HG02884 (cell line): ENCODE data around the gene RNF38.
"Not testable (repeated sequence)": the region's sequence is repeated elsewhere in the genome, so short reads cannot be mapped to it uniquely, and the experiment has no call there.

Experiments
- ATAC-seq: cut with Tn5 transposase; IDR thresholded peaks from one replicate; pipeline ENCODE4 v1.9.1; 2021; ENCODE audit warnings: mild to moderate bottlenecking, moderate library complexity; ENCODE audit not compliant: unreplicated experiment

RNF38 gene

GRCh38 chr9:36399980-36400331 lies at the start of gene RNF38:
TSS of gene RNF38 (minus strand) at chr9:36400269. CDS start at chr9:36400108, 161 bp downstream.
- no peak for ATAC-seq

- not testable (repeated sequence) for ATAC-seq
Observed at GRCh38 chr9:36448555-36448954, 48.5 kb upstream of the RNF38 start.

DNA sequence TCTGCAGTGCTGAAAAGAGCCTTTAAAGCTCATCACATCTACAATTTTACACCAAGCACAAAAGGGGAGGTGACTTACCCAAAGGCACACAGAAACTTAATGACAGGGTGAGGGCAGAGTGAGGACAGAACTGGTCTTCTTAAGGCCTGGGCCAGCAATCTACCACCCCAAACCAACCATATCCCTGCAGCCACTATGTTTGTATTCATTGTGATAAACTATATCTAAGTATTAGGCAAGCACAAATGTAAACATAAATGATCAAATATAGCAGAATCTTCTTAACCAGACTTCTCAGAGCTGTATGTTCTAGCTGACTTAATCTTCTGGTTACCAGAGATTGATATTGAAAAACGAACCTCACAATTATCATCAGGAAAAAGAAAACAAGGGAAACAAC lies 47.9 kb upstream of the RNF38 start:
- no peak for ATAC-seq

DNA sequence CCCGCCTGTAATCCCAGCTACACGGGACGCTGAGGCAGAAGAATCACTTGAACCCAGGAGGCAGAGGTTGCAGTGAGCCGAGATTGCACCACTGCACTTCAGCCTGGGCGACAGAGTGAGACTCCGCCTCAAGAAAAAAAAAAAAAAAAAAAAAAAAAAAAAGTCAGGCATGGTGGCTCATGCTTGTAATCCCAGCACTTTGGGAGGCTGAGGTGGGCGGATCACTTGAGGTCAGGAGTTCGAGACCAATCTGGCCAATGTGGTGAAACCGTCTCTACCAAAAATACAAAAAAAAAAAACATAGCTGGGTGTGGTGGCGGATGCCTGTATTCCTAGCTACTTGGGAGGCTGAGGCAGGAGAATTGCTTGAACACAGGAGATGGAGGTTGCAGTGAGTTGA lies 46.6 kb upstream of the RNF38 start:
- ATAC-seq: not testable (repeated sequence)

DNA sequence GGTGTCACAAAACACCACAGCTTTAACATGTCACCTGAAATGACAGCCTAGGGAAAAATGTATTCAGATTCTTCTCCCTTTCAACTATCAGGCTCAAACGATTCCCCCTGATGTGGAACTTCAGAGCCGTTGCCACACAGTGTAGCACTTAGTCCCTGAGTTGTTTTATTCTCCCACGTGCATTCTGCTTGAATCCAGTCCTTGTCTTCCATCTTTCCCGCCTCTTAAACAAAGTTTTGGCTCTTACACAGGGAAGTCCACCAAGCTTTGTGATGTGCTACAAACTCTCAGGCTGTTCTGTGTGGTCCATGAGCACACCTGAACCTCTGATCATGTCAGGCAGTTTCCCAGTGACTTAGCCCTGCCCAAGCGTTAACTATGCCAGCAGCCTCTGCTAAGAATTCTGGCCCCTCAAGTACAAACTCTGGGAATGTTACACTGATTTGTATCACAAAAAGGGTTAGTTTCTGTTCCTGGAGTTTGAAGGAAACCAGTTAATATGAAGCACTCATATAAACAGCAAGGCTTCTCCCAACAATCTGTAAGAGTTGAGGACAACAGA lies 45.8 kb upstream of the RNF38 start:
- no peak for ATAC-seq

- no peak for ATAC-seq
Observed at GRCh38 chr9:36444203-36444602, 44.1 kb upstream of the RNF38 start.

DNA sequence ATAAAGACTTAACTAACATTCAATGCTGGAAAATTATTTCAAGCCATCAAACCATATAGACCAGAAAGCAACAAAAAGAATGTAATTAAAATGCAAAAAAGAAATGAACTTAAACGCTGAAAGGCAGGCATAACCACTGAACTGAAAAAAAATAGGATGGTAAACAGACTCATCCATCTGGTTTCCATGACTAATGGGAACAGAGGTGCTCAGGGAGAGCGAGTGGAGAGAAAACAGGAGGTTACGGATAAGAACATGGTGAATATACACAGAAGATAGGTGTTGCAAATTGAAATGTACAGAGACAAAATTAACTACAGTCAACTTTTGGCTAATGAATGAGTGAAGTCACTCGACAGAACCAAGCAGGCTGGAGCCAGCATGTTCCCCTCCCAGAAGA lies 43.5 kb upstream of the RNF38 start:
- ATAC-seq: no peak

DNA sequence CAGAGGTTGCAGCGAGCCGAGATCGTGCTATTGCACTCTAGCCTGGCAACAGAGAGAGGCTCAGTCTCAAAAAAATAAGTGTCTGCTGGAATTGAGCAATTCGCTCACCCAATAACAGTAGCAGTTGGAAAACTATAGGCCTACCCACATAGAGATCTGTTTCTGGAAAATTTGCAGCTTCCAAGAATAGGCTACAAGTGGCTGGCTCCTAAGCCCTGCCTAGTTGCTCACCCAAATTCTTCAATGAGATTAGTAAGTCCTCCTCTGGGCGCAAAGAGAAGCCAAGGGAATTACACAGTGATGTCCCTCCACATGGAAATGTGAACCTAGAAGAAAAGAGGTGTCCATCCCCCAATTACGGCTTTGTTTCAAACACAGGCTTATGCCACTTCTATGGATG lies 42.6 kb upstream of the RNF38 start:
- no peak for ATAC-seq

GRCh38 chr9:36441966-36442365 lies 41.9 kb upstream of the RNF38 start:
- no peak for ATAC-seq

GRCh38 chr9:36438536-36439236 lies 38.6 kb upstream of the RNF38 start:
- no peak for ATAC-seq

GRCh38 chr9:36437790-36438189 lies 37.7 kb upstream of the RNF38 start:
- no peak for ATAC-seq

DNA sequence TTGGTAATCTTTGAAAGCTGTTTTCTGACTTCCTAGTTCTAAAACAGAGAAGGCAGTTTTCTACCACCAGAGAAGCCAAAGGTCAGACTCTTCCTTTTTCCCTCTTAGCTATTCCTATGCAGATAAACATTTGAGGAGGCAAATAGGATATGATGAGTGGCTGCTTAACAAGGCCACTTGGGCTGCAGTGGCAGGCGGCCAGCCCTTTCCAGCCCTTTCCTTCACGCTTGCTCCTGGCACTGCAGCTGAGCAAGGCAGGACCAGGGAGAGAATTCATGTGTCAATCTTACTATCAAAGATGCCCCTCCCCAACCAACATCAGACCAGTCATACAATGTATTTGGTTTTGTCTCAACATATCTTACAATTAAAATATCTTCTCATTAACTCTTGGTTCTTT lies 36.8 kb upstream of the RNF38 start:
- no peak for ATAC-seq

- no peak for ATAC-seq
Observed at GRCh38 chr9:36433386-36433785, 33.3 kb upstream of the RNF38 start.

GRCh38 chr9:36431078-36431477 lies 31.0 kb upstream of the RNF38 start:
- ATAC-seq: no peak

GRCh38 chr9:36426945-36427344 lies 26.9 kb upstream of the RNF38 start:
- no peak for ATAC-seq

GRCh38 chr9:36426348-36426747 lies 26.3 kb upstream of the RNF38 start:
- ATAC-seq: no peak

GRCh38 chr9:36424289-36425055 lies 24.4 kb upstream of the RNF38 start:
- no peak for ATAC-seq

DNA sequence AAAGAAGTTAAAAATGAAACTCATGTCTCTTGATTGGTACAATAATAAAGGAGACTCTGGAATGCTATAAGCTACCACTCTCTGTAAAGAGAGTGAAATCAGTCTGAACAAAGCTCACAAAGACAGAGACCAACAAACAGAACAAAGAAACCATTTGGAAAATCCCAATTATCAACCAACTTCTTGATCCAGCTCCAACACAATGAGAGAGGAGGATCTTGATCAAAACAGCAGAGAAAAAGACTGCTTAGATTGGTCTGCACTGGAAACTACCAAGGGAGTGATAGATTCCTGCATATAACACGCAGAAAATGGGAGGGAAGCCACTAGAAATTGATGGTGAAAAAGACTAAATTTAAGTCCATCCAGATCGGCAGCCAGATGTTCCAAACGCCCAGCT lies 23.1 kb upstream of the RNF38 start:
- no peak for ATAC-seq

DNA sequence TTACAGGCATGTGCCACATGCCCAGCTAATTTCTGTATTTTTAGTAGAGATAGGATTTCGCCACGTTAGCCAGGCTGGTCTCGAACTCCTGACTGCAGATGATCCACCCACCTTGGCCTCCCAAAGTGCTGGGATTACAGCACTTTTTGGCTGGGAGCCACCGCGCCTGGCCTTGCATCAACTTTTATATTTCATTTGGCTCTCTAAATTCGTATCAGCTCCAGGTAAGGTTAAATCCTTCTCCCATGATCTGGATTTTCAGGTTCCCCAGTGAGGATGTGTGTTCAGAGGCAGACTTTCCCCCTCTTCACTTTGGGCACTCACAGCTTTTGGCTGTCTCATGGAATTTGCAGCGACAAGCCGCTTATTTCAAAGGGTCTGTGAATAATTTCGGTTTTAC lies 16.8 kb upstream of the RNF38 start:
- no peak for ATAC-seq

DNA sequence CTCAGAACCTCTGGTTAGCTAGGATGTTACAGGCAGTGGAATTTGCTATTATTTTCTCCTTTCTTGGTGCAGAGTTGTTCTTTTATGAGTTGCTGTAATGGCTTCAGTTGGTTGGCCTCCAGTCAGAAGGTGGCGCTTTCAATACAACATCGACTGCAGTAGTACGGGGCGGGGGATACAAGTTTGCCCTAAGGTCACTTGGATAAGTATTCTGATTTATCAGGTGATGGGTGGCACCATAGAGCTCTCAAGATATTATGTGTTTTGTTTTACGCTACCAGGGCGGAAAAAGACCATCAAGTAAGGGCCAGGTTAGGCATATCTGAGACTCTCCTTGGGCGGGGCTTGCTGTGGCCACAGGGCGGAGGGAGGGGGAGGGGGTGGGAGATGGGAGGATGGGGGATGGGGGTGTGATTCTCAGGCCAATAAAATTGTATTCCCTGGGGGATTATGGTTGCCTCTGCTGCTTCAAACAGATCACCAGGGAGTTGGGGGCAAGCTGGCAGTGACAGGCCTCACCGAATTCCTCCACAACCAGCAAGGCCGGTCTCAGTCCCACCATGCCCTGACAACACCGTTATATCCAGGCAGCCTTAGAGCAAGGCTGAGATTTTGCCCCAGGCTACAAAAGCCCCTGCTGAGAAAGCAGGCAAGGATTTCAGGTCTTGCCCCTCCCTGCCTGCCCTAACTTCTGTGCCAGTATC lies 15.9 kb upstream of the RNF38 start:
- ATAC-seq: no peak

GRCh38 chr9:36411410-36411809 lies 11.3 kb upstream of the RNF38 start:
- not testable (repeated sequence) for ATAC-seq

DNA sequence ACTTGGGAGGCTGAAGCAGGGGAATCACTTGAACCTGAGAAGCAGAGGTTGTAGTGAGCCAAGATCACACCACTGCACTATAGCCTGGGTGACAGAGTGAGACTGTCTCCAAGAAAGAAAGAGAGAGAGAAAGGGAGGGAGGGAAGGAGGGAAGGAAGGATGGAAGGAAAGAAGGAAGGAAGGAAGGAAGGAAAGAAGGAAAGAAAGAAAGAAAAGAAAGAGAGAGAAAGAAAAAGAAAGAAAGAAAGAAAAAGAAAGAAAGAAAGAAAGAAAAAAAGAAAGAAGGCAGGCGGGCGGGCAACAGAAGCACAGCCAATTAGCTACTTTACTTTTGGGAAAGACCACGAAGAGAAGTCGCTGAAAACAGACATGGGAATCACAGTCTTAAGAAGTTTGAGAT lies 9.0 kb upstream of the RNF38 start:
- ATAC-seq: not testable (repeated sequence)
